Omental fat pad (tissue), 4 donors: ENCODE data around the gene PAFAH1B1. TPM values are rescaled to one million over a fixed set of nuclear protein-coding genes. Genes with fewer than 3 reads are reported as not detected.
A peak's percentile ranks its signal among the peaks of the same experiment; 100 is the strongest.
"Not testable (repeated sequence)": the region's sequence is repeated elsewhere in the genome, so short reads cannot be mapped to it uniquely, and the experiment has no call there.

Experiments used
- ATAC-seq: fragments of 150-250 bp; one replicate; pipeline ENCODE4 v1.9.1; 2016; ENCODE audit warnings: mild to moderate bottlenecking, moderate library complexity; ENCODE audit not compliant: low FRiP score
- DNase-seq: peaks from one replicate; pipeline ENCODE4 v3.0.0-alpha.2; 2019; ENCODE audit warnings: low spot score
- total RNA-seq, 4 donors: library from RNA; depleted of rRNA; stranded (reverse); fragments of >200 nt; gene quantifications; one replicate each; pipeline ENCODE4 v1.1.0, GENCODE V29; 2016
- TF ChIP-seq, protein P1 (sequence below), 3 donors: fragments of 450-650 bp; IDR thresholded peaks; one replicate each; pipeline ENCODE4 v1.5.1; 2016 to 2017; ENCODE audit warnings: antibody characterized with exemption in 3 of 3, mild to moderate bottlenecking in 3 of 3, moderate library complexity in 2 of 3

The PAFAH1B1 gene
- total RNA-seq = 100 to 1,000 TPM in 2 of 4 donors, 10 to 100 TPM in 2; 82.8 to 109 (median 95.2) TPM

DNA sequence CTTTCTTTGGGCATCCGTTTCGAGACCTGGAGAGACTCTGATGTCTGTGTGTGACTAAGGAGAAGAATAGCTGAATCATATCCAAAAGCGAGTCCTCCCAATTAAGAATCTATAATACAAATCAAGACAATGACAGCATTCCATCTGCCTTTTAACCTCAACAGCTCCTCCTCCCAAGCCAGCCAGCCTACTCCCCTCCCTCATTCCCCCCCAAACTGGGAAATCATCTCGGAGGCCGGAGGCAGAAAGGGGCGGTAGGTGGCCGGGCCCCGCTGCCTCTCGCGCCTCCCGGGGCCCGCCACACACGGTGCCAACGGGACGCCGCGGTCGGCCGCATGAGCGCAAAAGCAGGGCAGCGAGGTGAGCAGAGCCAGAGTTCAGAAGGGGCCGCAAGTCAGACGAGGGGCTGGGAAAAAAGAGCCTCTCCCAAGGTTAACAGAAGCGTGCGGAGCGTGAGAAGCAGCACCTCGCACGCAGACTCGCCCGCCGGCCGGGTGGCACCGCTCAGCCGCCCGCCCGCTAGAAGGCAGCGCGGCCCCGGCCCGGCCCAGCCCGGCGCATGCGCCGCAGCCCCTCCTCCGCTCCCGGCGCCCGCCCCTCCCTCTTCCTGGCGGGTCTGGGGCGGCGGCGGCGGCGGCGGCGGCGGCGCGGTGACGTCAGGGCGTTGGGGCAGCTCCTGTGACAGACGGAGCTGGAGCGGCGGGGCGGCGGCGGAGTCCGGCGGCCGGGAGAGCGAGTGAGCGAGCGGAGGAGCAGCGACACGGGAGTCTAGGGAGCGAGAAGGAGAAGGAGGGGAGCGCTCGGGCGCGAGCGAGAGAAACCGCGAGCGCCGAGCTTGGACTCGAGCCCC, at the start of gene PAFAH1B1:
TSS of gene PAFAH1B1 (plus strand) at position 684 of the 850 bp plus-strand sequence. CDS start 44,635 bp downstream, outside the sequence.
- ATAC-seq (peak; percentile 96), DNase-seq (peak; percentile 47)
- TF ChIP-seq, protein P1, sequence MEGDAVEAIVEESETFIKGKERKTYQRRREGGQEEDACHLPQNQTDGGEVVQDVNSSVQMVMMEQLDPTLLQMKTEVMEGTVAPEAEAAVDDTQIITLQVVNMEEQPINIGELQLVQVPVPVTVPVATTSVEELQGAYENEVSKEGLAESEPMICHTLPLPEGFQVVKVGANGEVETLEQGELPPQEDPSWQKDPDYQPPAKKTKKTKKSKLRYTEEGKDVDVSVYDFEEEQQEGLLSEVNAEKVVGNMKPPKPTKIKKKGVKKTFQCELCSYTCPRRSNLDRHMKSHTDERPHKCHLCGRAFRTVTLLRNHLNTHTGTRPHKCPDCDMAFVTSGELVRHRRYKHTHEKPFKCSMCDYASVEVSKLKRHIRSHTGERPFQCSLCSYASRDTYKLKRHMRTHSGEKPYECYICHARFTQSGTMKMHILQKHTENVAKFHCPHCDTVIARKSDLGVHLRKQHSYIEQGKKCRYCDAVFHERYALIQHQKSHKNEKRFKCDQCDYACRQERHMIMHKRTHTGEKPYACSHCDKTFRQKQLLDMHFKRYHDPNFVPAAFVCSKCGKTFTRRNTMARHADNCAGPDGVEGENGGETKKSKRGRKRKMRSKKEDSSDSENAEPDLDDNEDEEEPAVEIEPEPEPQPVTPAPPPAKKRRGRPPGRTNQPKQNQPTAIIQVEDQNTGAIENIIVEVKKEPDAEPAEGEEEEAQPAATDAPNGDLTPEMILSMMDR (IDR thresholded peaks at IDR 0.05) = no peak

DNA sequence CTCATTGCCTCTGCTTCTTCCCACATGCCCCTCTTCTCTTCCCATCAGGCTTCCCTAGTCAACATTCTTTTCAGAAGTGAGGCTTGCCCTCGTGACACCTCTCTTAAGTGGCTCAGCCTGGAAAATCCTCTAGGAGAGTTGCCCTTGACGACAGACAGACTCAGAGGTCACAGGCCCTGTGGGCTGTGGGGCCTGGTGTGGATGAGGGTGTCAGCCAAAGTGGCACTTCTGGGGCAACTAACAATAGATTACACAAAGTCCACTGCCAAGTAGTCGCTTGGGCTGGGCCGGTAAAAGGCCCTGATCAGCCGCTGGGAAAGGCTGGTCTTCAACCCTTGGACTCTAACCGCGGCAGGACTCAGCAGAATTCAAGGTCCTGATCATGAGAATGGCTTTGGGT, 48.1 kb upstream of the PAFAH1B1 start:
- DNase-seq = no peak
- ATAC-seq = no peak
- TF ChIP-seq, protein P1 (IDR thresholded peaks at IDR 0.05) = no peak

DNA sequence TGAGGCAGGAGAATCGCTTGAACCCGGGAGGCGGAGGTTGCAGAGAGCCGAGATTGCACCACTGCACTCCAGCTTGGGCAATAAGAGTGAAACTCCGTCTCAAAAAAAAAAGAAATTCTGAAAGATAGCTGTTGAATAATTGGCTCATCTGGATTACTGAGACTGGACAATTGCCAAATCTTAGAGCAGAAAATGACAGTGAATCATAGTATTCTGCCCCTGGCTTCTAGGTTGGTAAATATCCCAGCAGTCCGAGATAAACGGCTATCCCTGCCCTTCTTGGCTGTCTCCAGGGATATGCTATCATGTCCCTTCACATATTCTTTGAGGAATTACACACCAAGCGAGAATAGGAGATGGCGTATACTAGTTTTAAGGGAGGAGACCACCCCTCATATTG, 46.3 kb upstream of the PAFAH1B1 start:
- DNase-seq = no peak
- TF ChIP-seq, protein P1 (IDR thresholded peaks at IDR 0.05) = no peak
- peak; percentile 66 for ATAC-seq

DNA sequence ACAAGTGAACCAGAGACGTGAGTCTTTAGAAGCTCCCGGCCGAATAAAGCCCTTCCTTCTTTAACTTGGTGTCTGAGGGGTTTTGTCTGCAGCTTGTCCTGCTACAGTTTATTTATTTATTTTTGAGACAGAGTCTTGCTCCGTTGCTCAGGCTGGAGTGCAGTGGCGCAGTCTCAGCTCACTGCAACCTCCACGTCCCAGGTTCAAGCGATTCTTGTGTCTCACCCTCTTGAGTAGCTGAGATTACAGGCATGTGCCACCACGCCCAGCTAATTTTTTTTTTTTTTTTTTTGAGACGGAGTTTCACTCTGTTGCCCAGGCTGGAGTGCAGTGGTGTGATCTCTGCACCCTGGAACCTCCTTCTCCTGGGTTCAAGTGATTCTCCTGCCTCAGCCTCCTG, 45.4 kb upstream of the PAFAH1B1 start:
- DNase-seq, ATAC-seq: not testable (repeated sequence)

DNA sequence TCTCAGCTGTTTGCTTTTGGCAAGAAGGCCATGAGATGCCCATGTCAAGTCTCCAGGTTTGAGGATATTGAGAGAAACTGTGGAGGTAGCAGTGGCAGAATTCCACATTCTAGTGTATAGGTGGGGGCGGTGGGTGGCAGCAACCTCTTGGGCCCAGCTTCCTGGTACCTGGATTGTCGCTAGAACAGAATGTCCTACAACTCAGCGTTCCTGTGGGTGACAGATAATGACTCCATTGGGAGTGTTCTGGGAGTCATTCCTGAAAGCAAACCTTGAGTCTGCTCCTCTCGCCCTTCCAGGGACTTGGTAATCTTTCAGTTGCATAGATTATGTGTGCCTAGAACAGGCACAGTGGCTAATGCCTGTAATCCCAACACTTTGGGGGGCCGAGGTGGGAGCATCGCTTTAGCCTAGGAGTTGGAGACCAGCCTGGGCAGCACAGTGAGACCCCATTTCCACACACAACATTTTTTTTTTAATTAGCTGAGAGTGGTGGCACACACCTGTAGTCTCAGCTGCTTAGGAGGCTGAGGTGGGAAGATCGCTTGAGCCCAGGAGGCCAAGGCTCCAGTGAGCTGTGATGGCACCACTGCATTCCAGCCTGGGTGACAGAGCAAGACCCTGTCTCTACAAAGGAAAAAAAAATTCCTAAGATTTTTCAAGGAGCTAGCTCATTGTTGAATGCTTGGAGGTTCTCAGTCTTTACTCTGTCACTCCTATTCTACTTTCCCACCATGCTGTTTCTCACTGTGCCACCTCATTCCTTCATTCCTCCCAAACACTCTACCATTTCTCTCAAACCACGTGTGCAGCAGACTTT, 43.9 kb upstream of the PAFAH1B1 start:
- DNase-seq (no peak), ATAC-seq (no peak)
- TF ChIP-seq, protein P1 (IDR thresholded peaks at IDR 0.05) = no peak

DNA sequence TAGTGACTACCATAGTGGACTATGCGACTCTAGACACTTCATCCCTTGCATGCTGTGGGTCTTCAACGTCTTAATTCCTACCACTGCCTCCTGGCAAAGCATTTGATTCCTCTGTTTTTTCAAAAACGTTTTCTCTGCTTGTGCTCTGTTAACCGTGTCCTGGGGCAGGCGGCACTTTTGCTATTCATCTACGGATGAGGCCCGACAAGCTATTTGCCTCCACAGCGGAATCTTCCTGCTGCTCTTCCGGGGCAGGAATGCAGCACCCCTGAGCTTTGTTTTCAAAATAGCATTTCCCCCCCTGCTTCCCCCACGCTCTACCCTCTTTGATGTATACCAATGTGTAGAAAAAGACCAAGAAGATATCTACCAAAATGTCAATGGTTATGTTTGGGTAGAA, 42.0 kb upstream of the PAFAH1B1 start:
- no peak for ATAC-seq
- TF ChIP-seq, protein P1 (IDR thresholded peaks at IDR 0.05) = no peak
- no peak for DNase-seq

DNA sequence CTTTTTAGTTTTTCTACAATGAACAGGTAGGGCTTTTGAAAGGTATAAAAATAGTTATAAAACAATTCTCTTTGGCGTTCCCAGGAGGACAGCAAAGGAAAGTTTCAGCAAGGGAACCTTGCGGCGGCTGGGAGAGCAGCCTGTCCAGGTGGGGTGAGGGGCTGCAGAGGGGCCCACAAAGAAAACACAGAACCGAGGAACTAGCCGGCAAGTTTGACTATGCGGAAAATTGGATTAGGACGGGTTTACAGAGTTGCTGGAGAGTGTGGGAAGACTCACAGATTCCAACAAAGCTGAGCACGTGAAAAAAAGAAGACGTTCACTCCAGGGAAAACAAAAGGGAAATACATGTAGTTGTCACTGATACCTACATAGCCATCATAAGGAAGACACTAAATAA, 41.5 kb upstream of the PAFAH1B1 start:
- TF ChIP-seq, protein P1 (IDR thresholded peaks at IDR 0.05) = no peak
- ATAC-seq (no peak), DNase-seq (no peak)
